ENCODE measurements around the gene SANBR.

GRCh38 chr2:61074100-61074499 is 8.4 kb downstream of the SANBR start:
- TF ChIP-seq CTCF (IDR thresholded peaks at IDR 0.05) (no peak), POLR2A (IDR thresholded peaks at IDR 0.05) (no peak)
